Lower lobe of right lung (tissue), 2 donors: ENCODE measurements around the gene PSMD10. TPM values are rescaled to one million over a fixed set of nuclear protein-coding genes. Genes with fewer than 3 reads are reported as not detected.

ENCODE experiments used
- ATAC-seq, 2 donors: fragments of 200-7000 bp; cut with Tn5 transposase; one replicate each; pipeline ENCODE4 v1.9.1; 2020 to 2022; ENCODE audit warnings: mild to moderate bottlenecking in 2 of 2, moderate library complexity in 2 of 2
- DNase-seq: peaks from one replicate; pipeline ENCODE4 v3.0.0-alpha.2; 2020
- H3K27ac ChIP-seq: fragments of 200-600 bp; one replicate; pipeline ENCODE4 v1.8.0; 2022
- H3K27me3 ChIP-seq: fragments of 200-600 bp; one replicate; pipeline ENCODE4 v1.8.0; 2022; ENCODE audit warnings: low read depth
- H3K36me3 ChIP-seq: fragments of 200-600 bp; one replicate; pipeline ENCODE4 v1.8.0; 2022; ENCODE audit warnings: mild to moderate bottlenecking
- H3K4me1 ChIP-seq: fragments of 200-600 bp; one replicate; pipeline ENCODE4 v1.8.0; 2022
- H3K4me3 ChIP-seq: fragments of 200-600 bp; one replicate; pipeline ENCODE4 v1.8.0; 2022; ENCODE audit warnings: mild to moderate bottlenecking
- H3K9me3 ChIP-seq: fragments of 200-600 bp; one replicate; pipeline ENCODE4 v1.8.0; 2022
- CTCF ChIP-seq: fragments of 200-600 bp; IDR thresholded peaks from one replicate; pipeline ENCODE4 v1.8.0; 2022; ENCODE audit warnings: antibody characterized with exemption, mild to moderate bottlenecking
- intact Hi-C: fragments of 100-400 bp; cut with DNase I; formaldehyde crosslinking; loops from one replicate; pipeline ENCODE4 v1.11.0; 2022
- long read RNA-seq: library from polyadenylated mRNA; unstranded; transcript quantifications from one replicate; pipeline ENCODE4 v2.0.0, GENCODE V29; 2021
- total RNA-seq: library from RNA; stranded (reverse); fragmentation: NEBNext Ultra II Directional; extraction: Animal tissue kit (Norgen Biotek cat#: 25700); gene quantifications from one replicate; pipeline ENCODE4 v1.2.1, GENCODE V29; 2021
- donor health status: DM: no; HTN: yes; CAD: no; lungs with severe emphysema.

PSMD10 gene
- 39.2 TPM for total RNA-seq
- long read RNA-seq, transcript PSMD10-201 (5 exons, 1,546 nt) = major isoform, 46 of 51 reads
- long read RNA-seq, partial matches to known transcripts = 1 of 51 reads
- long read RNA-seq, other reads (novel, unspliced or antisense) = 0 of 51 reads

- TF ChIP-seq CTCF = no peak
- peak within 1 kb of the TSS; percentile 85 for H3K27ac ChIP-seq
- no peaks in the 10 kb centered on the region for H3K9me3 ChIP-seq
- intact Hi-C loops = no loop called here
- peaks cover 13% of the 10 kb centered on the region for H3K4me1 ChIP-seq
- H3K36me3 ChIP-seq = peaks cover 16% of the 10 kb centered on the region
- no peaks in the 10 kb centered on the region for H3K27me3 ChIP-seq
- peak; percentile 99 for ATAC-seq
- peak; percentile 95 for DNase-seq
- H3K4me3 ChIP-seq = peak within 1 kb of the TSS; percentile 70
These were observed at the start of gene PSMD10, which contains the start of gene ATG4A for GRCh38 chrX:108091264-108091877. TSS of gene PSMD10 (minus strand) at chrX:108091542. CDS start at chrX:108091520, 22 bp downstream. TSS of gene ATG4A (plus strand) at chrX:108091778. CDS start at chrX:108091827, 49 bp downstream.

- peaks cover 34% of the 10 kb centered on the region for H3K36me3 ChIP-seq
- peak; percentile 39 for TF ChIP-seq CTCF
- H3K4me1 ChIP-seq = no peaks in the 10 kb centered on the region
- H3K27ac ChIP-seq = no peak overlapping the region
- ATAC-seq = no peak
- no peak overlapping the region for H3K4me3 ChIP-seq
- no peaks in the 10 kb centered on the region for H3K9me3 ChIP-seq
- DNase-seq = no peak
- H3K27me3 ChIP-seq = no peaks in the 10 kb centered on the region
- intact Hi-C loops = no loop called here
These were observed 47.7 kb upstream of the PSMD10 start for GRCh38 chrX:108138814-108139702.

- H3K27me3 ChIP-seq = no peaks in the 10 kb centered on the region
These were observed 43.4 kb upstream of the PSMD10 start for GRCh38 chrX:108134724-108135123.

GRCh38 chrX:108132876-108133275 is 41.5 kb upstream of the PSMD10 start:
- intact Hi-C loops = no loop called here
- no peak for ATAC-seq
- no peaks in the 10 kb centered on the region for H3K27me3 ChIP-seq
- DNase-seq = no peak
- peaks cover 28% of the 10 kb centered on the region for H3K36me3 ChIP-seq
- no peaks in the 10 kb centered on the region for H3K9me3 ChIP-seq
- H3K4me1 ChIP-seq = no peaks in the 10 kb centered on the region
- H3K4me3 ChIP-seq = no peak overlapping the region
- no peak overlapping the region for H3K27ac ChIP-seq
- TF ChIP-seq CTCF = no peak

More at GRCh38 chrX:108134724-108135123, 43.4 kb upstream of the PSMD10 start:
- H3K36me3 ChIP-seq = peaks cover 31% of the 10 kb centered on the region
- intact Hi-C loops = no loop called here
- no peaks in the 10 kb centered on the region for H3K4me1 ChIP-seq
- H3K9me3 ChIP-seq = no peaks in the 10 kb centered on the region
- no peak for DNase-seq
- H3K4me3 ChIP-seq = no peak overlapping the region
- TF ChIP-seq CTCF = no peak
- no peak overlapping the region for H3K27ac ChIP-seq
- no peak for ATAC-seq

GRCh38 chrX:108132034-108132433 is 40.7 kb upstream of the PSMD10 start:
- intact Hi-C loops = no loop called here
- Histone ChIP-seq H3K4me3 (no peak overlapping the region), H3K36me3 (peaks cover 23% of the 10 kb centered on the region), H3K27ac (no peak overlapping the region), H3K9me3 (no peaks in the 10 kb centered on the region), H3K4me1 (no peaks in the 10 kb centered on the region), H3K27me3 (no peaks in the 10 kb centered on the region)
- DNase-seq (no peak), ATAC-seq (no peak)
- no peak for TF ChIP-seq CTCF
